ENCODE measurements around the gene PTPRE. TPM values are rescaled to one million over a fixed set of nuclear protein-coding genes. Genes with fewer than 3 reads are reported as not detected.

Gene PTPRE
- total RNA-seq, 1 donor from 2014 or later, result 13.8 TPM

- Histone ChIP-seq H3K4me1 (peaks cover 86% of the 10 kb centered on the region), H3K36me3 (no peaks in the 10 kb centered on the region), H3K27me3 (ENCODE audit: low read depth) (no peaks in the 10 kb centered on the region), H3K4me3 (no peak overlapping the region), H3K27ac (replicated peaks) (peak overlapping the region; percentile 89), H3K9me3 (replicated peaks) (no peaks in the 10 kb centered on the region)
- TF ChIP-seq CTCF (IDR thresholded peaks at IDR 0.05; ENCODE audit: borderline replicate concordance), result no peak
- no peak for DNase-seq
- intact Hi-C loops (cut with micrococcal nuclease), result no loop called here
Measured at GRCh38 chr10:127911867-127912257, 5.0 kb downstream of the PTPRE start.

GRCh38 chr10:127912607-127913367, 5.9 kb downstream of the PTPRE start:
- DNase-seq, result no peak
- H3K4me3 ChIP-seq, result no peak overlapping the region
- no peak for TF ChIP-seq CTCF (IDR thresholded peaks at IDR 0.05; ENCODE audit: borderline replicate concordance)
- intact Hi-C loops (cut with micrococcal nuclease), result no loop called here
- H3K36me3 ChIP-seq, result no peaks in the 10 kb centered on the region
- no peaks in the 10 kb centered on the region for H3K27me3 ChIP-seq (ENCODE audit: low read depth)
- H3K27ac ChIP-seq (replicated peaks), result peak overlapping the region; percentile 89
- H3K9me3 ChIP-seq (replicated peaks), result no peaks in the 10 kb centered on the region
- peaks cover 77% of the 10 kb centered on the region for H3K4me1 ChIP-seq

- intact Hi-C loops (cut with micrococcal nuclease), result no loop called here
- H3K27ac ChIP-seq (replicated peaks), result peak overlapping the region; percentile 89
Measured at GRCh38 chr10:127913368-127913759, 6.5 kb downstream of the PTPRE start.

GRCh38 chr10:127915324-127915723, 8.4 kb downstream of the PTPRE start:
- TF ChIP-seq CTCF (IDR thresholded peaks at IDR 0.05; ENCODE audit: borderline replicate concordance), result no peak
- intact Hi-C loops (cut with micrococcal nuclease), result no loop called here
- H3K27ac ChIP-seq (replicated peaks), result peak overlapping the region; percentile 89
- peaks cover 76% of the 10 kb centered on the region for H3K4me1 ChIP-seq
- no peaks in the 10 kb centered on the region for H3K36me3 ChIP-seq
- H3K4me3 ChIP-seq, result no peak overlapping the region
- no peaks in the 10 kb centered on the region for H3K27me3 ChIP-seq (ENCODE audit: low read depth)
- DNase-seq, result no peak
- H3K9me3 ChIP-seq (replicated peaks), result no peaks in the 10 kb centered on the region

More at GRCh38 chr10:127913368-127913759, 6.5 kb downstream of the PTPRE start:
- Histone ChIP-seq H3K4me3 (no peak overlapping the region), H3K27me3 (ENCODE audit: low read depth) (no peaks in the 10 kb centered on the region), H3K4me1 (peaks cover 76% of the 10 kb centered on the region), H3K9me3 (replicated peaks) (no peaks in the 10 kb centered on the region), H3K36me3 (no peaks in the 10 kb centered on the region)
- no peak for DNase-seq
- TF ChIP-seq CTCF (IDR thresholded peaks at IDR 0.05; ENCODE audit: borderline replicate concordance), result no peak

GRCh38 chr10:127916826-127917225, 9.9 kb downstream of the PTPRE start:
- H3K4me1 ChIP-seq, result peaks cover 76% of the 10 kb centered on the region
- no peak overlapping the region for H3K27ac ChIP-seq (replicated peaks)
- H3K36me3 ChIP-seq, result no peaks in the 10 kb centered on the region
- H3K9me3 ChIP-seq (replicated peaks), result no peaks in the 10 kb centered on the region
- DNase-seq, result no peak
- intact Hi-C loops (cut with micrococcal nuclease), result no loop called here
- no peak overlapping the region for H3K4me3 ChIP-seq
- H3K27me3 ChIP-seq (ENCODE audit: low read depth), result no peaks in the 10 kb centered on the region
- TF ChIP-seq CTCF (IDR thresholded peaks at IDR 0.05; ENCODE audit: borderline replicate concordance), result no peak
